NAMALWA (cell line): Measurements from ENCODE around the gene BMAL1.

ENCODE experiments used
- DNase-seq: peaks from one replicate; pipeline ENCODE4 v3.0.0-alpha.2; 2015; ENCODE audit warnings: low spot score

BMAL1 gene

DNA sequence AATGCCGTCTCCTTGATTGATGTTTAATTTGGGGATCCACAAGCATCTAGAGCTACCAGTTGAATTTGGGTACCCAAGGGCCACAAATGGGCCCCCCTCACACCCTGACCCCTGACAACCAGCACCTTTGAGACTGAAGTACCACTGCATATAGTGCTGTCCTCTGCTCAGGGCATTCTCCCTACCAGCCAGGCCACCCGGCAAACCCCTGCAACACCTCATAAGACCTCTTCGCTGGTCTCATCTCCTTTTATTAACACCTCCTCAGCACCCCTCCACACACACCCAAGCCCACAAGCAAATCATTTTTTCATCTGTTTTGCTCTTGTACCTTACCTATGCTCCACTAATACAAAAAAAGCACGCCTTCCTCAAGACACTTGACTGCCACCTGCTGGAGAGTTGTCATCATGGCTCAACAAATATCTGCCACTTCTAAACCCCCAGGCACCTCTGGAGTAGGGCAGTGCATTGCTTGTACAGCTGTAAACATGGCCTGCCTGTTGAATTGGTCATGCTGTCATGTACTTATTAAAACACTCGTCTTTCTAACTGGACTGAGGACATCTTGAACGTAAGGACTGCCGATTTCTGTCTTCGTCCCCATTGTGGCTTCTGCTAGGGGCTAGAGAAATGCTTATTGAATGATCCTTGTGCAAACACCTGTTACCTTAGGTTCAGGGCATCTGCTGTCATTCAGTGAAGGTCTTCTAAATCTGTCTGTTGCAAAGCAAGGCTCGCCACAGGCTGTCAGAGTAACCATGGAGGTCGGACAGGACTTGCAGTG, 66.5 kb downstream of the BMAL1 start:
- DNase-seq = peak; percentile 80

DNA sequence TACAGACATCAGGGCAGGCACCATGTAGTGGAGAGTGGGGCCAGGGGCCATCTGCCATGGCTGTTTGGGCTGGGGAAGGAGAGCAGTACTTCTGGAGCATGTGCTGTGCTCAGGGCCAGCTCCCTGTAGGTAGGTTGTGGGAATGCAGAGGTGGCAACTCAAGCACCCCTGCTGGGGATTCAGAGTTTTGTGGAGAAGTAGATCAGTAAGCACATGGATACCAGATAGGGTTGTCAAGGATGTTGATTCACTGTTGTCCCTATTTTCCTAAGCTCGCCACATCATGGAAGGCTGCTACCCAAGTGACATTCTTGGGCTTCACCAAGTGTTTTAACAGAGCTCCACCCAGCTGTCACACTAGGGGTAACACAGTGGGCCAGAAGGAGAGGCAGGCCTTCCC, 67.2 kb downstream of the BMAL1 start:
- DNase-seq = peak; percentile 23

DNA sequence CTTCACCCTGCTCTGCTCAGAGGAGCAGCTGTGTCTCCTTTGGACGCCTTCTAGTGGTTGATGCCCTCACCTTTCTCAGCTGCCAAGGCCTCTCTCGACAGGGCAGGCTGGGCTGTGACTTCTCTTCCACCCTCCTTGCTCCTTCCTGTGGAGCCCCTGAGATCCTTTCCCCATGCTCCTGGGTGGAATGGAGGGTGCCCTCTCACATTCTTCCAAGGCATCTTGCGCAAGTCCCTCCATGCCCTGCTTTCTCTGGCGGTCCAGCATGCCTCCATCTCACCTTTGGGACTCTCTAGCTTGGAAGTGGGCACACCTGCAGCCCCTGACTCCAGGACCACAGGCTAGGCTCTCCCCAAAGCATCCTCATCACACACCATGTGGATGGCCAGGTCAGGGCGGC, 68.9 kb downstream of the BMAL1 start:
- no peak for DNase-seq

DNA sequence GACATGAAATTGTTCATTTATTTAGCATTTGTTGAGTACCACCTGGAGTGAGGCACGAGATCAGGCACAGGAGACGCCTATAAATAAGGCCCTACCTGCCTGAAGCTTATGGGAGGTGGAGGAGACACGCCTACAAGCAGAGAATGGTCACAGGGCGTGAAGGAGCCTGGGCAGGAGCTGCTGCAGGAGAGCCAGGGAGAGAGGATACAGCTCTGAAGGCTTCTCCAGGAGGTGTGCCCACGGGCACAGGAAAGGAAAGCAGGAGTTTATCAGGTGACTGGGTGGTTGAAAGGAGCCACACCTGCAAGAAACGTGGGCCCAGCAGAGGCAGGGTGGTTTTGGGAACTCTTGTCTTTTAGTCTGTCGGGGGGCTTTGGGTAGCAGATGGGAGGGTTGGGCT, 70.3 kb downstream of the BMAL1 start:
- DNase-seq = no peak

DNA sequence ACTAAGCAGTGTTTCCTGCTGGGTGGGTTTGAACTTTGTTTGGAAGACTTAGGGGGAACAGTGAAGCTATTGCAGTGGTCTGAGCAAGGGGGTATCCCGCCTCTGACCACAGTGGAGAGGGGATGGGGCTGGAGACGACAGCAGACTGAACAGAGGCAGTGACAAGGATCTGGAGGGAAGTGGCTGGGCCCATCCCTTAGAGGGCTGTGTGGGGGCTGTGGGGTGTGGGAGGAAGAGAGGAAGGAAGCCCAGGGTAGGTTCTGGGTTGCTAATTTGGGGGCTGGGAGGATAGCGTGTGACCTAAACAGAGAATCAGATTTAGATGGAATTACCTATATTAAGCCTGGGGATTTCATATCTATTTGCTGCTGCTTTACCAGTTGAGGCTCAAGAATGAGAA, 70.7 kb downstream of the BMAL1 start:
- no peak for DNase-seq

DNA sequence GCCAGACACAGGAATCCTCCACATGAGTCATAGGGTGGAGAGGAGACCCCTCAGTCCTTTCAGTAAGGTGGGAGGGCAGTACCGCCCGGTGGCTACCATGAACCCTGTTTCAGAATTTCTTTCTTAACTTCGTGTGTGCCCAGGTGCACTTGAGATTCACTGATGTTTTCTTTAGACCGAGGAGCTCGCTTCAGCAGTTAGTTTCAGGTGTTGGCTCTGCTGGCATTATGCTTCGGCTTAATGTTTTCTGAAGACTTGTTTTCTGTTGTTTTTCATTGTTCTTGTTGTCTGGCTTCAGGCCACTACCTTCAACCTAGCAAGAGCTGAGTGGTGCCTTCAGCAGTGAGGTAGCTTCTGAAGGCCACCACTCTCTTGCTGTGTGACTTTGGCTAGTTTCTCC, 71.5 kb downstream of the BMAL1 start:
- DNase-seq = no peak

DNA sequence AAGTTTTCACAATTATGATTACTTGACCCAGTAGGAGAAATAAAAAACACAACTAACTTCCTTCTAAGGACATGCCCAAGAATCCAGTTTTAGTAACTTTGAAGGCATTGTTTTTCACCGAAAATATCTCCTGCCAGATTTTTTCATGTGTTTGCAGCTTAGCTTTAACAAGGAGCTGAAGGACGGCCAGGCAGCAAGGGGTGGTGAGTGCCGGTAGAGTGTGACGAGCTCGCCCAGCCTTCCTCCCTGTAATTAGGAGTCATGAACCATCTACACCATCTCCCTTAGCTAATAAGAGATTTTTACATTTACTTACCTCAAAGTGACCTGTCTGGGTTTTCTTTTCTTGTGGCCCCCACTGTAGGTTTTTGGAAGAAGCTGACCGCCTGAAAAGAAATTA, 72.0 kb downstream of the BMAL1 start:
- DNase-seq = no peak

DNA sequence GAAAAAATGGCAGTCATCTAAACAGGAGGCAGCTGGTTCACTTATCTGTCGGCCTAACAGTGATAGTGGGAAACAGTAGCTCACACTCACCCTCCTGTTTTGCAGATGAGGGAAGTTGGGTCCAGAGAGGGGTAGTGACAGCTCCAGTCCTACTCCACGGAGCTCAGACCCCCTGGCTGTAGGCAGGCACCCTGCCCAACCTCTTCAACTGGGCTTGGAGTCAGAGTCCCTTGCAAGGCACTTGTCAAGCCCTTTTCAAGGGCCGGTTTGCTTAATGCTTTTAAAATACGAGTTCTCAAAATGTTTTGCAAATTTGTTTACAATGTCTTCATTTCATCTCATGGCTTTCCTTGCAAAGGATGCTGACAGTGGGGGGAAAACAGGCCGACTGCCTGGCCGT, 75.1 kb downstream of the BMAL1 start:
- no peak for DNase-seq

DNA sequence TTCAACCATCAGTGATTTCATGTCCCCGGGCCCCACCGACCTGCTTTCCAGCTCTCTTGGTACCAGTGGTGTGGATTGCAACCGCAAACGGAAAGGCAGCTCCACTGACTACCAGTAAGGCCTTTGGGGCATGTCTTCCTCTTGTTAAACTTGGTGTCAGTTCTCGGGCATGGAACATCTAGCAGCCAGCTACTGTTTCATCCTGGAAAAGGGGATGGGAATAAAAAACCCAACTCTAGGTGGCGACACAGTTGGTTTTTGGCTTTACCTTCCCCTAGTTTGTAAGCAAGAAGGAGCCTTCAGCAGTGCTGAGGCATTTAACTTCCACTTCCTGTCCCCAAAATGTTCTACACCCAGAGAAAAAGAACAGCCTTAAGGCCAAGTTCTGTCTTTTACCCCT, 76.7 kb downstream of the BMAL1 start:
- DNase-seq = peak; percentile 25

DNA sequence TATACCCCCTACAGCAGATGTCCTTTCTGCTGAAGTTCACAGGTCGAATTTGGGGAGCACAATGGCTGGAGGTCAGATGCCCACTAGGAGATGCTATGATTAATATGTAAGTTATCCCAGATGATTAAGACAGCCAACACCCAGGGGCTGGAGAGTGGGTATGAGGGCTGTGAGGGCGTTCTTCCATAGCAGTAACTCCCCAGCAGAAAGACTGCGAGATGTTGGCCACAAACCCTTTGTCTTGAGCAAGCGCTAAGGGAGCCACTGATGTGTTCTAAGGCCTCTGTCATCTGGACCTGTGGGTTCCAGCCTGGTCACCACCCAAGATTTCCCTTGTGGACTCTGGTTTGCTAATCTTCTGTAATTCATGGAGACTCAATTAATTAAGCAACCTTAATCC, 77.6 kb downstream of the BMAL1 start:
- DNase-seq = no peak

DNA sequence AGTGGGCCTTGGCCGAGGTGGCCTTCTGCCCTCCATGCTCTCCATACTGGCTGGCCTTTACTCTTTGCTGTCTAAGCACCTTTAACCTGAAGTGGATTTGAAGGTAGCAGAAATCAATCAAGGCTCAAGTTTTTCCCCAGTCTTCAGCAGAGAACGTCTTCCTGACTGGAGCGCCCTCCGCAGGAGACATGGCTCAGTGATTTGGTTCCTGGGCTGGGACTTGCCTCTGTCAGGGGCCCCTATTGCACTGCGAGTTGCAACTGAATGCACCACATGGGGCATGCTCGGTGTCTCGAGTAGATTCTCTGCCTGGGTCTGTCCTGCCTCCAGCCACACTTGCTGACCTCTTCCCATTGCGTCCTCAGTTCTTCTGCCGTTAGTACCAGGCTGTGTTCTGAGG, 79.6 kb downstream of the BMAL1 start:
- DNase-seq = no peak

DNA sequence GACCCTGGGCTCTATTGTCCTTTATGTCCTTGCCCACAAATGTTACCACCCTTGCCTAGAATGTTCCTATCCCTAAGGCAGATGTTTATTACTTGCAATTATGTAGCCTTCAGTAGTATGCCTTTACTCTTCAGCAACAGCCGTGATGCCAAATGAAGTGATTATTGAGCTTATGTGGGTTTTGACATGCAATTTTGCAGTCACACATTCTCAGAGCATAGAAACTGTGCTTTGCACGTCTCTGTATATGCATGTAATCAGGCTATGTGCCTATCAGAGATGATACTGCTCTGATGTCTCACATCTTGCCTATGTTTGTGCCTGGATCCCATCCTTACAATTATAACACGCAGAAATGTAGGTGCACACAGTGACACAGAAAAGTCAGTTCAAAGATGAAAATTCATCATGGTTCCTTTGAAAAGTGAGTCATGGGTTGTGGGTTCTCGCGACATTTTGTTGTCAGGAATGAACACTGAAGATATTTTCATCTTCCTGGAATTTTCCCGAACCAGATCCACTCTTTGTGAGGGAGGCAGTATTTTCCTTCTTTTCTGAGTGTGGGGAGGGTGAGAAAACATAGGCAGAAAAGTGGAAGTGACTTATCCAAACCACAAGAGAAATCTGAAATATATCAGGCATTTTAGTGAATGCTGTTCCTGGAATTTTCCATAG, 81.1 kb downstream of the BMAL1 start:
- no peak for DNase-seq

DNA sequence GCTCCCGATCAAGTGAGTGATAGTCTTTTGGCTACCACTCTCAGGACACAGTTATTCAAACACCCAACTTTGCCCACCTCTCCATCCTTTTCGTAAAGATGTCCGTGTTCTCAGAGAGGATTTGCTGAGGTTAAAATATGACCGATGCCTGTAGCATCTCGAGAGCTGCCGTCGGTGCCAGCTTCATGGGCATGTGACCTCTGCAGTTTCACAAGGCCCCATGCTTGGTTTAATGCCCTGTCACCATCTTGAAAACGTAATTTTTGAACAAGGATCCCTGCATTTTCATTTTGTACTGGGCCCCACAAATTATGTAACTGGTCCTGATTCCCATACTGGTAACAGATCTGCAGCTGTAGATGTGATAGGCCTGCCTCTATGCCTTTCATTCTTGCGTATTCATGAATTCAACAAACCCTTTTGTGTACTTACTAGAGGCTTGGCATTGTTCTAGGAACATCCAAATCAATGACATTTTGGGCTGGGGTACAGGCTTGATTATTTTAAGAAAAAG, 85.1 kb downstream of the BMAL1 start:
- no peak for DNase-seq

DNA sequence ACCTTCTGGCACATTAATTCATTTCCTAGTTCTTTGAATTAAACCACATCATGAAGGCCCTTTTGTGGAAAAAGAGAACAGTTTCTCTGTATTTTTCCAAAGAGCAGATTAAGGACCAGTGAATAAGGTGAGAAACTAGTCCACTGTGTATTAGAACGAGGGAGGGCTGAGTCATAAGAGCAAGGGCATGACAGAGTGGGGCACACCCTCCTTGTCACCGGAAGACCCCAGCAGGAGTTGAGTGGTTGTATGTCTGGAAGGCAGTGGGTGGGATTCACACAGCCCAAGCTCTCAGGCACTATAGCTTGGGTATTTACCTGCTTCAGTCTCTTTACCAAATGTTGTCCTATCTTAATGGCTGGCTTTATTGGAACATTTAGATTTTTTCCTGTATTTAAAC, 86.8 kb downstream of the BMAL1 start:
- DNase-seq = no peak

DNA sequence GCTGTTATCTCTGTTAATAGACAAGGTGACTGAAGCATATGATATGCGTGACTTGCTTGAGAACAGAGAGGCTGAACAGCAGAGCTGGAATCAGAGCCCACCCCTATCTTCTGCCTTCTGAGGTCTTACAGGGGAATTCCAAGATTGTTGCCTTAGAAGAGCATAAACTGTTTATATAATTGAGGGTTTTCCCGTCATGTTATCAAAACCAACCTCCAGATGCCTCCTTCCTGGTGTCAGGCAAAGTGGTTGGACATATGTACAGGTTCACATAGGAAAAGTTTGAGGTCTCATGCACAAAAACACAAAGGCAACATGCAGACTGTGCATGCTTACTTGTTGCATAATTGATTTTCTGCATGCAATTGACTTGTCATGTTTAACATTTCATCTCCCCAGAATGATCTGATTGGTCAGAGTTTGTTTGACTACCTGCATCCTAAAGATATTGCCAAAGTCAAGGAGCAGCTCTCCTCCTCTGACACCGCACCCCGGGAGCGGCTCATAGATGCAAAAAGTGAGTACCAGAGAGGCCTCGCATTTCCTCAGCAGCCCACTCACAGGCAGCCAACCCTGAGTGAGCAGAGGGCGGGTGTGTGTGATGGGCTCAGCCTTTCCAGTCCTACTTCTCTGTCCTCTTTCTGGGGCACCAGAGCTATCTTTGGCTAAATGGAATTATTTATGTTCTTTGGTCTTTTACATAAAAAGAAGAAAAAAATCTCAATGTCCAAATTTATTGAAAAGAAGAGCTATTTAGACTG, 88.9 kb downstream of the BMAL1 start:
- no peak for DNase-seq

DNA sequence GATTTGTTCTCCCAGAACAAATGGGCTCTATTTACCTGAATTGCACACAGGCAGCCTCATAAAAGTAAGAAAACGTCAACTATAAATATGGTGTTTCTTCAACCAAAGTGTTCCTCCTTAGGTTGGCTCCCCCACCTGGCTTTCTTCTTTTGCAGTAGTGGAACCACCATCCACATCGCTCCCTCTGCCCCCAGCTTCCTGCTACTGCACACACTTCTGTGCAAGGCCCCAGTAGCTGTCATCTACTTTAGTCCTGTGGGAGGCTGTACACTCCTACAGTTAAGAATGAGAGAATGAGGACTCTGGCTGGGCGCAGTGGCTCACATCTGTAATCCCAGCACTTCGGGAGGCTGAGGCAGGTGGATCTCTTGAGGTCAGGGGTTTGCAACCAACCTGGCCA, 89.5 kb downstream of the BMAL1 start:
- no peak for DNase-seq

DNA sequence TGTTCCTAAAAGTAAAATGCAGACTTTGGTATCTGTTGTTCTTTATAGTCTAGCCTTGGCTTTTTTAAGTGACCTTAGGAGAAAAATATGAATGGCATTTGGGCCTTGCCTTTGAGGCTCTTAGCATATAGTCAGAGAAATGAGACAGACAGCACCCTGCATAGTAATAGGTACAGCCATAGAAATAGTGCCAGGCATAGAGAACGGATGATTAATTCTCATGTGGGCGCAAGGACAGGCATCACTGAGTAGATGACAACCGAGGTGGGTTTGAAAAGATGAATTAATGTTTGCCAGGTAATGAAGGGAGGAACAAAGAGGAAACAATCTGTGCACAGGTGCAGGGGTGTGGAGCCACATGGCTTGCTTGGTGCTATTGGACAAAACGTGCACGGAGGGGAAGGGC, 90.5 kb downstream of the BMAL1 start:
- no peak for DNase-seq

DNA sequence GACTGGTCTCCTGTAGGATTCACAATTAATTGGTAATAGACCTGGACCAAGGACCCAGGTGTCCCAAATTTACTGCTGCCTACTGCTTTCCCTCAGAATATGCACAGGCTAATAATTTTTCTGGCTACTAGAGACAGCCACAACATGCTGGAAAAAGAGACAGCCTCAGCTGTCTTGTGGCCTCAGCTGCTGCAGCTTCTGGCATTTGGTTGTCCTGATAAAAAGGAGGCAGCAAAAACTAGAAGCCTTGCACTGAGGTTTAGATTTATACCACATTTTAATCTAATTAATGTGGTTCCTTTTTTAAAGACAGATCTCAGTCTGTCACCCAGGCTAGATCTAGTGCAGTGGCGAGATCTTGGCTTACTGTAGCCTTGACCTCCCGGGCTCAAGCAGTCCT, 95.6 kb downstream of the BMAL1 start:
- no peak for DNase-seq

DNA sequence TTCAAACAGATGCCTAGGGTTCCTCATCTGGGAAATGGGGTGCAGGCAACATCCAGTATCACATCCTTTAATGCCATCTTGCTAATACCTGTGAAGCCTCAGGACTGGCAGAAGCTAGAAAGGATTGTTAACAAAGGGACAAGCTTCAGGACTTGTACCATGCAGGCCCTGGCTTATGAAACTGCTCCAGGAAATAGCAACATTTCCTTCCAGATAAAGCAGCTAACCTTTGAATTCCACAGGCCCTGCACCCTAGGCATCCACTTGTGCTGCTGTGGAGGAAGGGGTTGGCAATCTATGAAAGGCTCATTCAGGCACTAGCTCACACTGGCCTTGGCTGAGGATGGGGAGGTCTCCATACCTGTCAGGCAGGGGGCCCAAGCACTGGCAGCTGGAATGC, 98.2 kb downstream of the BMAL1 start:
- DNase-seq = no peak

DNA sequence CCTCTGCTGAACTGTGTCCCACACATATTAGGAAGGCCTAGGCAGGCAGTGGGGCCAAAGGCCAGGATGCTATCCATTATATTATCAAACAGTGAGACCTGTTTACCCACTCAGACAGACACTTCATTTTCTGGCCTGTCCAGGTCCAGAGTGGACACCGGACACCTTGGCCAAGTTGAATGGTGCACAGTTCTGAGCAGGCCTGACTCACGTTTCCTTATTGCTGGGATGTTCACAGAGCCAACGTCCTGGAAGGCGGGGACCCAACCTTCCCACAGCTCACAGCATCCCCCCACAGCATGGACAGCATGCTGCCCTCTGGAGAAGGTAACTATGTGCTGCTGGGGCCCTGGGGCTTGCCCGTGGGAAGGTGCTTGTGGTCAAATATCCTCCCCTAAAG, 98.8 kb downstream of the BMAL1 start:
- no peak for DNase-seq

DNA sequence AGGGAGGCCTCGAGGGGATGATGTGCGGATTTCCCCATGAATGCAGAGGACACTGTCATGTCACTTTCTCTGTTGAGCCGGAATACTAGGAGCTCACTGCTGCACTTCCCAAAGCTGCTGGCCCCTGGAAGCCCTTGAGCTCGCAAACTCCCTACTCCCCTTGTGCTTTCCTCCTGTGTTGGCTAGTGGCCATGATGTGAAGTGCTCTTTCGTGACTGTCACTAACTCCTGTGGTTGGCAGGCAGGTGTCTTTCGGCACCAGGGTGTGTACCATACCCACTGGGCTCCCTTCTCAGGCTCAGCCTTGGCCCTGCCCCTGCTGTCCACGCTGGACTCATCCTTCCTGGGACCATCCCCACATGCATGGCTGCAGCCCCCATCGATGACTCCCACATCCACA, 99.2 kb downstream of the BMAL1 start:
- no peak for DNase-seq

DNA sequence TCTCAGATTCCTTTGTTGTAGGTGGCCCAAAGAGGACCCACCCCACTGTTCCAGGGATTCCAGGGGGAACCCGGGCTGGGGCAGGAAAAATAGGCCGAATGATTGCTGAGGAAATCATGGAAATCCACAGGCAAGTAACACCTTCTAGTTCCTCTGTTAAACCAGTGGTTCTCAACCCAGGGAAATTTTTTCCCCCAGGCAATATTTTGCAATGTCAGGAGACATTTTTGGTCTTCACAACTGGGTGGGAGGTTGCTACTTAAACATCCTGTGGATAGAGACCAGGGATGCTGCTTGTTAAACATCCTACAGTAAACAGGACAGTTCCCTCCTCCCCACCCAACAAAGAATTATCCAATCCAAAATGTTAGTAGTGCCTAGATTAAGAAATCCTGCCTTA, 100.7 kb downstream of the BMAL1 start:
- no peak for DNase-seq

DNA sequence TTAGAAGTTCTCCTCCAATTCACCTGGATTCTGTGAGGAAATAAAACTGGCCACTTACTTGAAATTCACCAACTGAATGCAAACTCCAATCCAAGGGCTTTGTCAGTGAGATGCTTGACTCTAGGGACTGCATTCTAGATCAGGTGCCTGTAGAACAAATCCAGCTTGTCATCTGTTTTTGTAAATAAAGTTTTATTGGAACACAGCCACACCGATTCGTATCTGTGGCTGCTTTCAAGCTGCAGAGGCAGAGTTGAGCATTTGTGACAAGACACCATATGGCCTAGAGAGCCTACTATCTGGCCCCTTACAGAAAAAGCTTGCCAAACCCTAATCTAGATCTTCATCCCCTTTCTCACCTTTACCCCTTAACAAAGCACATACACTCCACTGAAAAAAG, 103.1 kb downstream of the BMAL1 start:
- DNase-seq = no peak
